Measurements from ENCODE around the gene PNPLA6. TPM values are rescaled to one million over a fixed set of nuclear protein-coding genes. Genes with fewer than 3 reads are reported as not detected.

Gene PNPLA6
- total and polyA plus RNA-seq, 2 of the 13 experiments (the other 11 are each of a cell fraction or from before 2014, with no cell fraction given): 24.9 to 28.2 TPM

- TF ChIP-seq TEF (CRISPR knock-in tag; IDR thresholded peaks at IDR 0.05): peak; percentile 97
- 0 out of 2 replicates have a peak, but pooled peaks have one; percentile 78 for TF ChIP-seq ZNF850 (CRISPR knock-in tag; conservative IDR thresholded peaks at IDR 0.05)
- TF ChIP-seq CENPT (CRISPR knock-in tag; IDR thresholded peaks at IDR 0.05; ENCODE audit: low read depth): 0 out of 2 replicates have a peak, but pooled peaks have one; percentile 43
- TF ChIP-seq REXO4 (CRISPR knock-in tag; IDR thresholded peaks at IDR 0.05; ENCODE audit: borderline replicate concordance): no peak
- peak; percentile 90 for TF ChIP-seq MEF2D (CRISPR knock-in tag; IDR thresholded peaks at IDR 0.05)
- TF ChIP-seq DBP (CRISPR knock-in tag; IDR thresholded peaks at IDR 0.05; ENCODE audit: not compliant biosample characterization): peak; percentile 98
- no peak for TF ChIP-seq YY1 (IDR thresholded peaks at IDR 0.05; ENCODE audit: insufficient read depth, insufficient replicate concordance, low read depth, low read length)
- no peak for TF ChIP-seq ZEB1 (IDR thresholded peaks at IDR 0.05; ENCODE audit: insufficient replicate concordance, low read depth)
- TF ChIP-seq PATZ1 (CRISPR knock-in tag; IDR thresholded peaks at IDR 0.05): peak; percentile 87
- TF ChIP-seq MXD3 (CRISPR knock-in tag; IDR thresholded peaks at IDR 0.05): peak; percentile 100
- no peak for TF ChIP-seq GPBP1L1 (CRISPR knock-in tag; IDR thresholded peaks at IDR 0.05)
- no peak for TF ChIP-seq ADNP (CRISPR knock-in tag; IDR thresholded peaks at IDR 0.05)
- no peak for TF ChIP-seq SYNCRIP (IDR thresholded peaks at IDR 0.05; ENCODE audit: insufficient read depth, low read depth, low read length)
- TF ChIP-seq PRDM4 (CRISPR knock-in tag; IDR thresholded peaks at IDR 0.05; ENCODE audit: borderline replicate concordance): peak; percentile 97
- TF ChIP-seq ZNF816 (CRISPR knock-in tag; IDR thresholded peaks at IDR 0.05; ENCODE audit: borderline replicate concordance): peak; percentile 95
- TF ChIP-seq ZNF615 (CRISPR knock-in tag; IDR thresholded peaks at IDR 0.05; ENCODE audit: borderline replicate concordance): peak; percentile 95; the same call in 1 of the 2 replicates
- peak; percentile 46 to 49; a peak in 1 of 4 replicates for TF ChIP-seq HMGXB4 (CRISPR knock-in tag; IDR thresholded peaks at IDR 0.05; ENCODE audit: borderline replicate concordance in 1 of 2, low read depth in 1 of 2)
Measured at GRCh38 chr19:7562646-7563393, 27.3 kb downstream of the PNPLA6 start (continued).

Data from HepG2 (cell line).